Stimulated activated CD8-positive, alpha-beta memory T cell treated with anti-CD3 and anti-CD28 coated beads, Interleukin-15, amount 100 ng/mL, for 24 hours (primary cell): Measurements from ENCODE around the gene PPP1R9B.

Experiments used
- DNase-seq: peaks from one replicate; pipeline ENCODE4 v3.0.0-alpha.2; 2020; ENCODE audit warnings: low read depth

PPP1R9B gene

DNA sequence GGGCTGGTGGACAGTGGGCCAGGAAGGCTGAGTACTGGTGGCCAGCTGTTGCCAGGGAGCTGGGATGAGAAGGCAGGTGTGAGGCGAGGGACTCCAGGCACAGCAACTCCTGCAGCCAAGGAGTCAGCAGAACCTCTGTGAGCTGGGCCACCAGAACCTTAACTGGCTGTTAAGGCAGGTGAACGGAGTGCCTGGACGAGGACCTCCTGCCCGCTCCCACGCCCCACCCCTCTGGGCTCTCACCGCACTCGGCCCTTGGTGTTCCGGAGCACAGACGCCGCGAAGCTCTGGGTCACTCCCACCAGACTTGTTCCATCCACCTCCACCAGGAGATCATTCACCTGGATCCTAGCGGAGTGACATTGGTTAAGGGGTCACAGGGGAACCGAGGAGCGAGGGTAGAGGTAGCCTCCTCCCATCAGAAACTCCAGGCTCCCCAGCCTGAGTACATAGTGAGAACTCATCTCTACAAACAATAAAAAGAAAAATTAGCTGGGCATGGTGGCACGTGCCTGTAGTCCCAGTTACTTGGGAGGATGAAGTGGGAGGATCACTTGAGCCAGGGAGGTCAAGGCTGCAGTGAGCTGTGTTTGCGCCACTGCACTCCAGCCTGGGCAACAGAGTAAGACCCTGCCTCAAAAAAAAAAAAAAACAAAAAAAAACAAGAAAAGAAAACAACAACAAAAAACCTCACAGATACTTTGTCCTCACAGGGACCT, 9.3 kb downstream of the PPP1R9B start:
- DNase-seq: no peak

DNA sequence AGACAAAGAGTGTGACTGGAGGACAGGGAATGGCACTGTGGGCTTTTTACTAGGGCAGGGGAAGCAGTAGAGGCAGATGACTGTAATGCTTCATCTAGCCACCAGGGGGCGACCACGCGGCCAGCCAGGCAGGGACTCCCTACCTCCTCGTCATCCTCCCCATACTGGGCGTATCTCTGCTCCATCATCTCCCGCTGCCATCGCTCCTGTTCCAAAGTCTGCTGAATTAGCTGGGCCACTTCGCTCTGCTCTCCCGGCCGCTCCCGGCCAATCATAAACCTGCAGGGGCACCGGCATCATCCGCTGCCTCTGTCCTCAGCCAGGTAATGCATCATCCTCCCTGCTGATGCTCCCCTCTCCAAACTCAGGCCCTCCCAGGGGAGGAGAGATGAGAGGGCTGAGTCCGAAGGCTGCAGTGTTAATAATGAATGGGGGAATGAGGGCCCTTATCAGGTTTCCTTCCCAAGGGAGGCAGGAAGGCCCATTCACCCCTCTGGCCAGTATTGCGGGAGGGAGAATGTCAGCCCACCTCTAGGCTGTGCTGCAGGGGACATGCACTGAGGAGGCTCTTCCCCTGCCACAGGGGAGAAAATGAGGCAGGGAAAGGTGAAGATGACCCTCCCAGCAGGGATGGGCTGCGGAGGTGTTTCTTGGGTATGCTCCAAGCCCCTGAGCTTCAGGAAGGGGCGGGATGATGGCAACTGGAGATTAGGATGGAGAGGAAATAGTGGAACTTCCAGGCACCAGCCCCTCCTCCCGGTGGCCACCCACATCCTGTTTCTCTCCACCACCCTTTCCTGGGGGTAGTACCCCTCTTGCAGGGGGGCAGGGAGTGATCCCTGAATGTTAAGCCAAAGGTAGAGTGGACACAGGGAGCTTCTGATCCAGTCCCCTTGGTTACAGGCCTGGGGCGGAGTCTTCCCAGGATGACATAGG, 10.3 kb downstream of the PPP1R9B start:
- DNase-seq: peak; percentile 67

GRCh38 chr17:50139185-50139783, 11.2 kb downstream of the PPP1R9B start:
- no peak for DNase-seq

GRCh38 chr17:50137042-50137441, 13.4 kb downstream of the PPP1R9B start:
- DNase-seq: no peak

GRCh38 chr17:50136096-50136687, 14.3 kb downstream of the PPP1R9B start:
- DNase-seq: no peak

- DNase-seq: no peak
Observed at GRCh38 chr17:50135316-50136095, 15.0 kb downstream of the PPP1R9B start.

DNA sequence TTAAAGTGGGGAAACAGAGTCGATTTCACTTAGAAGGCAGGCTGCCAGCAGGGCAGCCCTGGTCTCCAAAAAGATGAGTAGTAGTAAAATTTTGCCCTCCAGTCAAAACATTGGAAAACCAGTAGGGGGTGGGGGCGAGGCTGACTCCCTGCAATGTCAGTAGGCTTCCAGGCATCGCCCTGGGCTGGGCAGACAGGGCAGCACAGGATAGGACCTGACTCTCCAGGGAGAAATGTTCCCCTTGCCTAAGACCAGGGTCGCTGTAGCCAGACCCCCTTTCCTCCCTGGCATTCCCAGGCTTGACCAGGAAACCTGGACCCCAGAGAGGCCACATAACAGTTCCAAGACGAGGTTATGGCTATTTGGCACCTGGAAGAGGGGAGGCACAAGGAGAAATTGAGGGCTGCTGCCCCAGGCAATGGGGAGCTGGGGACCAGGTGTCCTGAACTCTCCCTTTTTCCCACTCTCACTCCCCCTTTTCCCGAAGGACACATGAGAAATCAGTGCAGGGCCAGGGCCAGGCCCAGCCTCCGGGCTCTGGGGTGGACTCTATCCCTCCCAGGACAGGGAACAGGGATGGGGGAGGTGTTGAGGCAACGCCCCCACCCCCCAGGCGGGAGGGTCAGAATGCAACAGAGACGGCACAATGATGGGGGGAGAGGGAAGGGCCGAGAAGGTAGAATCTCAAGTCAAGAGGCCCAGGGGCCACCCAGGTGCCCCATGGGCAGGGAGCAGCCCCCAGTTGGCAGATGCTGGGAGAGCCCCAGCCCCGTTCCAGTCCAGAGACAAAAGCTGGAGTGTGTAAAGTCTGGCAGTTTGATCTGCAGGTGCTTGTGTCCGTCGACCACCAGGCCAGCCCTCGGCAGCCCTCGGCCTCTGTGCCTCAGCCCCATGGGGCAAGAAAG, 16.0 kb downstream of the PPP1R9B start:
- DNase-seq: no peak

GRCh38 chr17:50133769-50134099, 16.7 kb downstream of the PPP1R9B start:
- DNase-seq: no peak

- no peak for DNase-seq
Observed at GRCh38 chr17:50133028-50133768, 17.3 kb downstream of the PPP1R9B start.

GRCh38 chr17:50132104-50132794, 18.2 kb downstream of the PPP1R9B start:
- DNase-seq: no peak

- DNase-seq: no peak
Observed at GRCh38 chr17:50130559-50131305, 19.7 kb downstream of the PPP1R9B start.

- no peak for DNase-seq
Observed at GRCh38 chr17:50129728-50130558, 20.5 kb downstream of the PPP1R9B start, which contains the start of gene SAMD14. Gene SAMD14 (minus strand): TSS chr17:50130160. CDS start chr17:50124959, 5,201 bp downstream.

DNA sequence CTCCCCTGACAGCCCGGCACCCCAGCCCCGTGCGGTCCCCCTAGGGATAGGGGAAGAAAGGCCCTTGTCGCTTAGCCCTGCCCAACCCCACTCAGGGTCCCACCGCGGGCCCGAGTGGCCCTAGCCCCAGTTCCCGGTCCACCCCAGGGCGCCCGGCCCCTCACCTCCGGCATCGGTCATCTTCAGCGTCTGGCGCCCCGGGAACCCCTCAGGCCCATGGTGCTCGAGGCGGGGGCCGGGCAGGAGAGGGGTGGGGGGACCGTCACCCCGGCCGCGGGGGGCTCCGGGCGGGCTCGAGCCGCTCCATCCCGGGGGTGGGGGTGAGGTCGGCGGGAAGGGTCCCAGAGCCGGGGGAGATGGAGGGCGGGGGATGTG, 21.1 kb downstream of the PPP1R9B start:
- no peak for DNase-seq

DNA sequence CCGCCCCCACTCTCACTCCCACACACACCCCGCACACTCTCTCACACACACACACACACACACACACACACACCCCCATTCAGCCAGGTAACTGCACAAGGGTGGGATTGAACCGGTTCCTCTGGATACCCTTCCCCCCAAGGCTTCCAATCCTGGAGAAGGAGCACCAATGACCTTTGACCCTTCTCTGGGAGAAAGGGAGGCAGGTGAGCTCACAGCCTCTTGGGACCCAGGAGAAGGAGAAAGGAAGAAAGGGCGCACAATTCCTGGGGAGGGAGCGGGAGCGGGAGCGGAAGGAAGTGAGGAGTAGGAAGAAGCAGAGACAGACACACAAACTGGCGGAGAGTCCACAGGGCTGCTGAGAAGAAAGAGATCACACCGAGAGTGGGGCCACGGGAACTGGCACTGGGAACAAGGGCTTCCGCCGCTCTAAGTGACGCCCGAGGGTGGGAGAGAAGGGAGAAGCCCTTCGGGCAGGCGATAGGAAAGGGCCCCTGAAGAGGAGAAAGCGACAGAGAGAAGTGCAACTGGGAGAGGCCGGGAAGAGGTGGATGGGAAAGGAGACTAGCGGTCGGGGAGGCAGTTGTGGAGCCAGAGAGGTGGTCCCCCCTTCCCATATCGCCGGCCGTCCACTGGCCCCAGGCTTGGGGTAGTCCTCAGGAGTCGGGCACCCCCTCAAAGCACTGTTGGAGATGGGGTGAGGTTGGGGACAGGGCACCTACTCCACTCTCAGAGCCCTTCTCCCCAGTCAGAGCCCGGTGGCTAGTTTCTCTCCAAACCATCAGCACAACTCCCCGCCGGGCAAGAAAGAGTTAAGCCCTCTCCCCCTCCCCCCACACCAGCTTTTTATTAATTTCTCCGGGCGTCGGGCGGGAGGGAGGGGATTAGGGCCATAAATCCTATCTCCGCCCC, 21.8 kb downstream of the PPP1R9B start:
- DNase-seq: no peak

- DNase-seq: no peak
Observed at GRCh38 chr17:50127697-50128361, 22.6 kb downstream of the PPP1R9B start.

- DNase-seq: no peak
Observed at GRCh38 chr17:50125420-50125997, 25.0 kb downstream of the PPP1R9B start.
